ENCODE results near the gene TBKBP1. TPM values are rescaled to one million over a fixed set of nuclear protein-coding genes. Genes with fewer than 3 reads are reported as not detected.
A peak's percentile ranks its signal among the peaks of the same experiment; 100 is the strongest.

TBKBP1 gene, protein sequence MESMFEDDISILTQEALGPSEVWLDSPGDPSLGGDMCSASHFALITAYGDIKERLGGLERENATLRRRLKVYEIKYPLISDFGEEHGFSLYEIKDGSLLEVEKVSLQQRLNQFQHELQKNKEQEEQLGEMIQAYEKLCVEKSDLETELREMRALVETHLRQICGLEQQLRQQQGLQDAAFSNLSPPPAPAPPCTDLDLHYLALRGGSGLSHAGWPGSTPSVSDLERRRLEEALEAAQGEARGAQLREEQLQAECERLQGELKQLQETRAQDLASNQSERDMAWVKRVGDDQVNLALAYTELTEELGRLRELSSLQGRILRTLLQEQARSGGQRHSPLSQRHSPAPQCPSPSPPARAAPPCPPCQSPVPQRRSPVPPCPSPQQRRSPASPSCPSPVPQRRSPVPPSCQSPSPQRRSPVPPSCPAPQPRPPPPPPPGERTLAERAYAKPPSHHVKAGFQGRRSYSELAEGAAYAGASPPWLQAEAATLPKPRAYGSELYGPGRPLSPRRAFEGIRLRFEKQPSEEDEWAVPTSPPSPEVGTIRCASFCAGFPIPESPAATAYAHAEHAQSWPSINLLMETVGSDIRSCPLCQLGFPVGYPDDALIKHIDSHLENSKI
- total RNA-seq = 1 to 10 TPM; 8.0 to 8.9 TPM

DNA sequence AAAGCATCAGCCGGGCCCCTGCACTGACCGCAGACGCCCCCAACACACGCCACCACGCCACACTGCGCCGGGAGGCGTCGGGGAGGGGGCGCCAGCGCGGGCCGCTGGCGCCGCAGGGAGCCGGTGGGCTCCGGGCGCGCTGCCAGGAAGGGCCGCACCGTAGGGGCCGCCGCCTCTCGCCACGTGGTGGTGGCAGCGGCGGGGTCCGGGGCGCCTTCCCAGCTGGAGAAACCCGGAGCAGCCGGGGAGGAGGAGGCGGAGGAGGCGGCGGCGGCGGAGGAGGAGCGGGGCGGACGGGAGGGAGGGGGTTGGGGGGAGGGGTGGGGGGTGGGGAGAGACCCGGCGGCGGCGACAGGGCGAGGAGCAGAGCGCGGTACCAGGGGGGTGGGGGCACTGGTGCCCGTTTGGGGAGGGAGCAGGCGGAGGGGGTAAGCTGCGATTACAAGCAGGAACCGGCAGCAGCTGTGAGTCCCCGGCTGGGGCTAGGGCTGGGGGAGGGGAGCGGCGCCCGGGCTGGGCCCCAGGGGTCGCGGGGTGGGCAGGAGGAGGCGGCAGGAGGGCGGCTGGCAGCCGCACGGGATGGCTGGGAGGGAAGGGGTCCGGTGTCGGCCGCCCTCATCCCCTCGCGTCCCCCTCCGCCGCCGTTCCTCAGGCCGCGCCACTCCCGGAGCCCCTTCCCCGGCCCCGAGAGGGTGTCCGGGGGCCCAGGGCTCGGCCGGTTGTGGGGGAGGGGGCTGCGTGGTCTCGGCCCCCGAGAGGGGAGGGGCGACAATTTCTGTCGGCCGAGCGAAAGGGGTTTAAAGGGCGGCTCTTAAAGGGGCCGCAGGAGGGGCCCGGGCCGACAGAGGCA, at the start of gene TBKBP1:
Gene TBKBP1, plus strand, starts transcription at position 431 of the 850 bp plus-strand sequence. CDS start 1,952 bp downstream, outside the sequence.
- Mint-ChIP-seq H3K4me3 (peak within 1 kb of the TSS; percentile 87), H3K27me3 (peaks cover 6% of the 10 kb centered on the region), H3K36me3 (no peaks in the 10 kb centered on the region), H3K9me3 (no peaks in the 10 kb centered on the region), H3K4me1 (peaks cover 23% of the 10 kb centered on the region), H3K27ac (peak within 1 kb of the TSS; percentile 80)
- ATAC-seq (ENCODE audit: low read depth) (peak; percentile 18), DNase-seq (peak; percentile 58)
- POLR2A ChIA-PET = interaction anchor here (0.6 to 3.9 kb wide), 4 partner anchors 18 to 42 kb away, joined by 3 to 19 read pairs (median 4); partner anchors contain the start of gene TBX21

DNA sequence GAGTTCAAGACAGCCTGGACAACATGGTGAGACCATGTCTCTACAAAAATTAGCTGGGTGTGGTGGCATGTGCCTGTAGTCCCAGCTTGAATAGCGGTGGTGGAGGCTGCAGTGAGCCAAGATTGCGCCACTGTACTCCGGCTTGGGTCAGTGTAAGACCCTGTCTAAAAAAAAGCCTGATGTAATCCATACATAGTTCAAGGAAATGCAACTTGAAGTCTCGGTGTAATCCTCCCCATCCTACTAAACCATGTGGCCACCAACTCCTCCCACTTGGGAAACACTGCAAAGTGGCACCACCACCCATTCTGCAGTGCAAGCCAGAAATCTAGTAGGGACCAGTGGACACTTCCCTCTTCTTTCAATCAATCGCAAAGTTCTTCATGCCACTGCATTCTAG, 49.6 kb upstream of the TBKBP1 start:
- Mint-ChIP-seq H3K27ac (no peak overlapping the region), H3K27me3 (no peaks in the 10 kb centered on the region), H3K36me3 (peaks cover 4% of the 10 kb centered on the region), H3K9me3 (no peaks in the 10 kb centered on the region), H3K4me3 (no peak overlapping the region), H3K4me1 (peaks cover 14% of the 10 kb centered on the region)
- POLR2A ChIA-PET = interaction anchor here (0.6 kb wide), 1 partner anchor 9 kb away, joined by 3 read pairs; no protein-coding TSS in a partner anchor
- DNase-seq = no peak
- ATAC-seq (ENCODE audit: low read depth) = no peak

DNA sequence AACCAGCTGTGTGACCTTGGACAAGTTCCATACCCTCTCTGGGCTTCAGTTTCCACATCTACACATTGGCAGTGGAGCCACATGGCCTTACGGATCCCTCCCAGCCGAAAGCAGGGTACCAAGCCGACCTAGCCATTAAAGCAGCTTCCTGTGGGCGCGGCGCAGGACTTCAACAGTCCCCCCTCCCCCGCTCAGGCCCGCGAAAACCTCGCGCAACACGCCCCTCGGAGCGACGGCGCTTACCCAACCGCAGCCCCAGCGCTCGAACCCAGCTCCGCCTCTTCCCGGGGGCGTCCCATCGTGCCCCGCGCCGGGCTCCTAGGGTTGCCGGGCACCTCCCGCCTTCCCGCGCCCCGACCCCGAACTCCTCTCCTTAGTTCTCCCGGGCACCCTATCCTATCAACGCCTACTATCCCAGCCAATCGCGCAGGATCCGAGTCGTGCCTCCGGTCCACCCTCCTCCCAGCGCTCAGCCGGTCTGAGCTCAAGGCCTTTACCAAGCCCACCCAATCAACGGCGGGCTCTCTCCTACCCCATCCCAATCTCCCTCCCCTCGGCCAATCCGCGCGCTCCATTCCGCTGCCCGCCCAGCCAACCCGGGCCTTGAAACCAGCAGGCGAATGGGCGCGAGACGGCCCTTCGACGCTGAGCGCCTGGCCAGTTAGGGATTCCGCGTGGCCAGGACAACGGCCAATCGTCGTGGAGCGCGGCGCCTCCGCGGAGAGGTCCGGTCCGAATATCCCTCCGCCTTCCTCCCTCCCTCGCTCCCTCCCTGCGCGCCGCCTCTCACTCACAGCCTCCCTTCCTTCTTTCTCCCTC, 44.6 kb upstream of the TBKBP1 start, which contains the start of gene KPNB1:
Gene KPNB1, plus strand, starts transcription at position 767 of the 819 bp plus-strand sequence. CDS start 326 bp downstream, outside the sequence.
- H3K27ac Mint-ChIP-seq = peak within 1 kb of the TSS; percentile 96
- no peaks in the 10 kb centered on the region for H3K9me3 Mint-ChIP-seq
- DNase-seq (peak; percentile 95), ATAC-seq (ENCODE audit: low read depth) (peak; percentile 86)
- peaks cover 37% of the 10 kb centered on the region for H3K4me1 Mint-ChIP-seq
- POLR2A ChIA-PET = interaction anchor here (0.6 to 4.9 kb wide), 26 partner anchors 9 to 706 kb away, joined by 3 to 39 read pairs (median 4); partner anchors contain the start of genes CDC27, EFCAB13, LRRC46 and MRPL10
- peak within 1 kb of the TSS; percentile 92 for H3K4me3 Mint-ChIP-seq
- H3K36me3 Mint-ChIP-seq = peaks cover 31% of the 10 kb centered on the region
- no peaks in the 10 kb centered on the region for H3K27me3 Mint-ChIP-seq

DNA sequence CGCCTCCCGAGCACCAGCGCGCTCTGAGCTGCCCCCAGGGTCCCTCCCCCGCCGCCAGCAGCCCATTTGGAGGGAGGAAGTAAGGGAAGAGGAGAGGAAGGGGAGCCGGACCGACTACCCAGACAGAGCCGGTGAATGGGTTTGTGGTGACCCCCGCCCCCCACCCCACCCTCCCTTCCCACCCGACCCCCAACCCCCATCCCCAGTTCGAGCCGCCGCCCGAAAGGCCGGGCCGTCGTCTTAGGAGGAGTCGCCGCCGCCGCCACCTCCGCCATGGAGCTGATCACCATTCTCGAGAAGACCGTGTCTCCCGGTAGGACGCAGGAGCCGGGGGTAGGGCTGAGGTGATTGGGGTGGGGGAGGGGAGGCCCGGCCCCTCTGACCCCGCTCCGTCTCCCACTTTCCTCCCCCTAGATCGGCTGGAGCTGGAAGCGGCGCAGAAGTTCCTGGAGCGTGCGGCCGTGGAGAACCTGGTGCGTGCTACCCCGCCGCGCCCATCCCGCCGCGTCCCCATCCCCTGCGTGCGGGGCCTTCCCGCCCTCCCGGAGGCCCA, 43.9 kb upstream of the TBKBP1 start:
- Mint-ChIP-seq H3K4me3 (peak overlapping the region; percentile 89), H3K4me1 (peaks cover 43% of the 10 kb centered on the region), H3K27ac (peak overlapping the region; percentile 96), H3K9me3 (no peaks in the 10 kb centered on the region), H3K27me3 (no peaks in the 10 kb centered on the region), H3K36me3 (peaks cover 33% of the 10 kb centered on the region)
- ATAC-seq (ENCODE audit: low read depth) = peak; percentile 0
- no peak for DNase-seq
- POLR2A ChIA-PET = interaction anchor here (0.9 to 4.9 kb wide), 21 partner anchors 9 to 550 kb away, joined by 3 to 39 read pairs (median 6); partner anchors contain the start of genes EFCAB13, LRRC46, MRPL10 and TBX21

DNA sequence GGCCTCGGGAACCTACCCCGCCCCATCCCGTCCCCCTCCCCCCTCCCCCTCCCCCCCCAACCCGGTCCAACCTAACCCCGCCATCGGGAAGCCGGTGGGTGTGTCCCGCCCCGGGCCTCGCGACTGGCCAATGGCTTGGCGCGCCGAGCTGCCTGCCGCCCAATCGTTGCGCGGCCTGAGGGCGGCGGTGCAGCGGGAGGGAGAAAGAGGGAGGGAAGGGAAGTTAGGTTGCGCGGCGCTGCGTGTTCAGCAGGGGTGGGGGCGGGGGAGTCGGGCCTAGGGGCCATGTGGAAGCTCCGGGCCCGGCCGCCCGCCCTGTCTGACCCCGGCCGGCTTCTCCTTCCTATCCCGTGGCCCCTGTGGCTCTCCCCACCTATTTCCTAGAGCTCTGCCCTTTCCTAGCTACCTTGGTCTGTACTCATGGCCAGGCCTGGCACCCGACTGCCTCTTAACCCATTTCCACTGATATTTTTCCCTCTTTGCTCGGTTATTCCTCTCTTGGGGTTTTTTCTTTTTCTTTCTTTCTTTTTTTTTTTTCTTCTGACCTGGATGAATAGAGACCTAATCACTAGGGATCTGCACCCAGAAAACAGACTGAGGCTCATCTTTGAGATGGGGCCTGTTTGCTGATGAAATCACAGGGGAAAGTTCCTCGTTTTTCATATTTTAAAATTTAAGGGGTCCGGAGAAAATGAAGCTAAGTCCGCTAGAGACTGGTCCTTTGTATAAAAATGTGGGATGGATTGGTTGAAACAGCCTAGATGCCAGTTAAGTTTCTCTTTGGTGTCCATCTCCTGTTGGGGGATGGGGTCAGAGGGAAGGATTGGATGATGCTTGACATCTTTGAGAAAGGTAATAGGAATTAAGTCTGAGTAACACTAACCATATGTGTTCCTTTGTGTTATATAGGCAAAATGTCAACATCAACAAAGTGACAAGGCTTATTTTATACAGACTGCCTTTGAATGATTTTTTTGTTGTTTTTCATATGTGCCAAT, 43.1 kb upstream of the TBKBP1 start:
- H3K4me3 Mint-ChIP-seq = peak overlapping the region; percentile 92
- ATAC-seq (ENCODE audit: low read depth) (peak; percentile 28), DNase-seq (peak; percentile 92)
- H3K27ac Mint-ChIP-seq = peak overlapping the region; percentile 55
- POLR2A ChIA-PET = interaction anchor here (0.6 to 4.9 kb wide), 10 partner anchors 8 to 185 kb away, joined by 3 to 39 read pairs (median 8); partner anchors contain the start of gene TBX21
- H3K27me3 Mint-ChIP-seq = no peaks in the 10 kb centered on the region
- peaks cover 41% of the 10 kb centered on the region for H3K36me3 Mint-ChIP-seq
- H3K4me1 Mint-ChIP-seq = peaks cover 51% of the 10 kb centered on the region
- no peaks in the 10 kb centered on the region for H3K9me3 Mint-ChIP-seq

DNA sequence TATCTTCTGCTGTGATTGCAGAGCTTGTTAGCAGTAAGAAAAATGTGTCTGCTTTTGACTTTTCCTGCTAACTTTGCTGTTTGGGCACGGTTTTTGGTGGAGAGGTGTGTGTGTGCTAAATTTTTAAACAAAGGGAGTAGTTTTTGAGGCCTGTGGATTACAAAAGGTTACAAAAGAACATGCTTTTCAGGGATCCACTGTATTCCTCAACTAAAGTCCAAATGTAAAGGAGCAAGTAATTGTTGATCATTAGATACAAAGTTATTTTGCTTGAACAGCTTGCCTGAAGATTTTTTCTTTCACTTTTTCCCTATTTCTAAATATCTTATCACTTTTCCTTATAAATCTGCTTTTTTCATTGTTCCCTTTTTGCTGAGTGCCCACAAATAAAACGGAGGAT, 42.3 kb upstream of the TBKBP1 start:
- ATAC-seq (ENCODE audit: low read depth) (no peak), DNase-seq (no peak)
- Mint-ChIP-seq H3K27me3 (no peaks in the 10 kb centered on the region), H3K9me3 (no peaks in the 10 kb centered on the region), H3K4me3 (peak overlapping the region; percentile 92), H3K4me1 (peaks cover 55% of the 10 kb centered on the region), H3K36me3 (peaks cover 46% of the 10 kb centered on the region), H3K27ac (peak overlapping the region; percentile 60)
- POLR2A ChIA-PET = interaction anchor here (2.8 to 4.9 kb wide), 2 partner anchors 12 to 20 kb away, joined by 7 to 39 read pairs; no protein-coding TSS in a partner anchor

DNA sequence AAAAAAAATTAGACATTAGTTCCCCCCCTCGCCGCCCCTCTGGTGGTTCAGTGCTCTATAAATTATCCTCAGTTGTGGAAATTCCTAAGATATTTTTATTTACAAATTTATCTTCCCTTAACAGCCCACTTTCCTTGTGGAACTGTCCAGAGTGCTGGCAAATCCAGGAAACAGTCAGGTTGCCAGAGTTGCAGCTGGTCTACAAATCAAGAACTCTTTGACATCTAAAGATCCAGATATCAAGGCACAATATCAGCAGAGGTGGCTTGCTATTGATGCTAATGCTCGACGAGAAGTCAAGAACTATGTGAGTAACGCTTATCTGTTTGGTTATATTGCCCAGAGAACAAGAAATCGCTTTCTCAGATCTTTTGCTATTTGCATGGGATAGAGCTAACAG, 41.4 kb upstream of the TBKBP1 start:
- Mint-ChIP-seq H3K36me3 (peaks cover 51% of the 10 kb centered on the region), H3K4me1 (peaks cover 60% of the 10 kb centered on the region), H3K27me3 (no peaks in the 10 kb centered on the region), H3K4me3 (peak overlapping the region; percentile 92), H3K27ac (no peak overlapping the region), H3K9me3 (no peaks in the 10 kb centered on the region)
- no peak for ATAC-seq (ENCODE audit: low read depth)
- no peak for DNase-seq
- POLR2A ChIA-PET = interaction anchor here (4.9 kb wide), 1 partner anchor 11 kb away, joined by 39 read pairs; no protein-coding TSS in a partner anchor

DNA sequence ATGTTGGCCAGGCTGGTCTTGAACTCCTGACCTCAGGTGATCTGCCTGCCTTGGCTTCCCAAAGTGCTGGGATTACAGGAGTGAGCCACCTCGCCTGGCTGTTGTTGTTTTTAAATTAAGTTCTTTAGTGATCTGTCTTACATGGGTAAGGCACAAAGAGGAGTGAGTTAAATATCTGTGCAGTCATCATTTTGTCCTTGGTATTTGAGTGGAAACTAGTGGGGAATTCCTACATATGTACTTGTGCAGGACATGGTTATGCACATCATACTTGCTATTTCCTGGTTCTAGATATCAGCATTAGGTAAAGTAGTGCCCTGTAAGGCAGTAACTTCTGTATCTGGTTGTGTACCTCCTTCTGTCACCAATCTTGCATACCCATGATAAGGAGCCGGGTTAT, 40.5 kb upstream of the TBKBP1 start:
- Mint-ChIP-seq H3K9me3 (no peaks in the 10 kb centered on the region), H3K27ac (peak overlapping the region; percentile 13), H3K4me3 (peak overlapping the region; percentile 66), H3K27me3 (no peaks in the 10 kb centered on the region), H3K36me3 (peaks cover 55% of the 10 kb centered on the region), H3K4me1 (peaks cover 64% of the 10 kb centered on the region)
- DNase-seq = no peak
- POLR2A ChIA-PET = interaction anchor here (0.7 to 4.9 kb wide), 2 partner anchors 9 to 10 kb away, joined by 3 to 39 read pairs; no protein-coding TSS in a partner anchor
- no peak for ATAC-seq (ENCODE audit: low read depth)

DNA sequence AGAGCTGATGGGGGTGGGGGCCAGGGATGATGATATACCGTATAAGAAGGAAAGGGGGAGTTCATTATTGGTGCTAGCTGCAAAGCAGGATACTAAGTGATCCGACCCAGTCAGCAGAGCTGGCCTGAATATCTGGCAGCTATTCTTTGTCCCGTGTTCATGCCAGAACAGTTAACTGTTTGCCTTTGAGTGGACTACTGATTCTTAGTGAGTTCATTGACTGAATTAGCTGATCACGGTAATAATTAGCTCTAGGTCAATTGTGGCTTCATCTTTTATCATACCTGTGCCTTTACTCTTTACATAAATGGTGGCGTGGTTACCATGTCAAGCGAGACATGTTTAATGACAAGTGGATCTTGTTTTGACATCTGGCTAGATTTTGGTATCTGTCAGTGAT, 39.0 kb upstream of the TBKBP1 start:
- H3K27me3 Mint-ChIP-seq = no peaks in the 10 kb centered on the region
- POLR2A ChIA-PET = no interaction called here
- ATAC-seq (ENCODE audit: low read depth) (no peak), DNase-seq (no peak)
- peak overlapping the region; percentile 27 for H3K4me3 Mint-ChIP-seq
- H3K27ac Mint-ChIP-seq = peak overlapping the region; percentile 47
- peaks cover 66% of the 10 kb centered on the region for H3K4me1 Mint-ChIP-seq
- H3K36me3 Mint-ChIP-seq = peaks cover 61% of the 10 kb centered on the region
- H3K9me3 Mint-ChIP-seq = no peaks in the 10 kb centered on the region

DNA sequence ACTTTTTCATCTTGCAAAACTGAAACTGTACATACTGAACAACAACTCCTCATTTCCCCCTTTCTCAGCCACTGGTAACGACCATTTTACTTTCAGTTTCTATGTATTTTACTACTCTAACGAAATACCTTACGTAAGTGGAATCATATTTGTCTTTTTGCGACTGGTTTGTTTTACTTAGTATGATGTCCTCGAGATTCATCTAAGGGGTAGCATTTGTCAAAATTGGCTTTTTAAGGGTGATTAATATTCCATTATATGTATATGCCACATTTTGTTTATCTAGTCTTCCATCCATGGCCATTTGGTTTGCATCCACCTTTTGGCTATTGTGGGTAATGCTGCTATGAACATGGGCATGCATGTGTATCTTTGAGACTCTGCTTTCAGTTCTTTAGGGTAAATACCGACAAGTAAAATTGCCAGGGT, 33.9 kb upstream of the TBKBP1 start:
- DNase-seq (no peak), ATAC-seq (ENCODE audit: low read depth) (peak; percentile 83)
- Mint-ChIP-seq H3K36me3 (peaks cover 48% of the 10 kb centered on the region), H3K4me1 (peaks cover 48% of the 10 kb centered on the region), H3K27ac (peak overlapping the region; percentile 93), H3K27me3 (no peaks in the 10 kb centered on the region), H3K4me3 (peak overlapping the region; percentile 81), H3K9me3 (no peaks in the 10 kb centered on the region)
- POLR2A ChIA-PET = interaction anchor here (2.7 kb wide), 1 partner anchor 10 kb away, joined by 28 read pairs; the partner anchor contains the start of gene KPNB1
